ENCODE results near the gene STARD13.
"Not testable (repeated sequence)": the region's sequence is repeated elsewhere in the genome, so short reads cannot be mapped to it uniquely, and the experiment has no call there.

The STARD13 gene

GRCh38 chr13:33164331-33164730 lies 121.2 kb downstream of the STARD13 start:
- no peak overlapping the region for H3K9ac ChIP-seq (ENCODE audit: low read length)
- H3K9me3 ChIP-seq (ENCODE audit: control insufficient read depth, low read depth, low read length), result peaks cover 4% of the 10 kb centered on the region
- H3K4me3 ChIP-seq (ENCODE audit: low read length), result no peak overlapping the region
- H3K36me3 ChIP-seq (ENCODE audit: control insufficient read depth, low read depth, low read length), result no peaks in the 10 kb centered on the region
- H3K27ac ChIP-seq (ENCODE audit: low read length), result no peak overlapping the region
- H3K27me3 ChIP-seq (ENCODE audit: control insufficient read depth, insufficient read depth, low read length), result no peaks in the 10 kb centered on the region
- H3K4me1 ChIP-seq (ENCODE audit: control insufficient read depth, low read depth, low read length), result no peaks in the 10 kb centered on the region

- not testable (repeated sequence) for H3K27me3 ChIP-seq (ENCODE audit: control insufficient read depth, insufficient read depth, low read length); H3K9me3 ChIP-seq (ENCODE audit: control insufficient read depth, low read depth, low read length); H3K4me3 ChIP-seq (ENCODE audit: low read length); H3K4me1 ChIP-seq (ENCODE audit: control insufficient read depth, low read depth, low read length); H3K36me3 ChIP-seq (ENCODE audit: control insufficient read depth, low read depth, low read length); H3K27ac ChIP-seq (ENCODE audit: low read length); H3K9ac ChIP-seq (ENCODE audit: low read length)
Observed at GRCh38 chr13:33162725-33163124, 122.8 kb downstream of the STARD13 start.

- Histone ChIP-seq H3K27ac (ENCODE audit: low read length) (no peak overlapping the region), H3K27me3 (ENCODE audit: control insufficient read depth, insufficient read depth, low read length) (no peaks in the 10 kb centered on the region), H3K9ac (ENCODE audit: low read length) (no peak overlapping the region), H3K4me1 (ENCODE audit: control insufficient read depth, low read depth, low read length) (no peaks in the 10 kb centered on the region), H3K4me3 (ENCODE audit: low read length) (no peak overlapping the region), H3K36me3 (ENCODE audit: control insufficient read depth, low read depth, low read length) (no peaks in the 10 kb centered on the region), H3K9me3 (ENCODE audit: control insufficient read depth, low read depth, low read length) (peaks cover 4% of the 10 kb centered on the region)
Observed at GRCh38 chr13:33158816-33159215, 126.7 kb downstream of the STARD13 start.

GRCh38 chr13:33158271-33158670 lies 127.3 kb downstream of the STARD13 start:
- H3K27ac ChIP-seq (ENCODE audit: low read length), result no peak overlapping the region
- no peaks in the 10 kb centered on the region for H3K36me3 ChIP-seq (ENCODE audit: control insufficient read depth, low read depth, low read length)
- peaks cover 4% of the 10 kb centered on the region for H3K9me3 ChIP-seq (ENCODE audit: control insufficient read depth, low read depth, low read length)

GRCh38 chr13:33154911-33155310 lies 130.6 kb downstream of the STARD13 start:
- Histone ChIP-seq H3K4me3 (ENCODE audit: low read length) (no peak overlapping the region), H3K4me1 (ENCODE audit: control insufficient read depth, low read depth, low read length) (no peaks in the 10 kb centered on the region), H3K9ac (ENCODE audit: low read length) (no peak overlapping the region), H3K36me3 (ENCODE audit: control insufficient read depth, low read depth, low read length) (no peaks in the 10 kb centered on the region), H3K9me3 (ENCODE audit: control insufficient read depth, low read depth, low read length) (no peaks in the 10 kb centered on the region), H3K27me3 (ENCODE audit: control insufficient read depth, insufficient read depth, low read length) (no peaks in the 10 kb centered on the region), H3K27ac (ENCODE audit: low read length) (no peak overlapping the region)

More at GRCh38 chr13:33158271-33158670, 127.3 kb downstream of the STARD13 start:
- no peak overlapping the region for H3K9ac ChIP-seq (ENCODE audit: low read length)
- H3K27me3 ChIP-seq (ENCODE audit: control insufficient read depth, insufficient read depth, low read length), result no peaks in the 10 kb centered on the region
- H3K4me1 ChIP-seq (ENCODE audit: control insufficient read depth, low read depth, low read length), result no peaks in the 10 kb centered on the region
- no peak overlapping the region for H3K4me3 ChIP-seq (ENCODE audit: low read length)

- Histone ChIP-seq H3K36me3 (ENCODE audit: control insufficient read depth, low read depth, low read length) (no peaks in the 10 kb centered on the region), H3K4me3 (ENCODE audit: low read length) (no peak overlapping the region), H3K4me1 (ENCODE audit: control insufficient read depth, low read depth, low read length) (no peaks in the 10 kb centered on the region), H3K27ac (ENCODE audit: low read length) (no peak overlapping the region), H3K9ac (ENCODE audit: low read length) (no peak overlapping the region), H3K27me3 (ENCODE audit: control insufficient read depth, insufficient read depth, low read length) (no peaks in the 10 kb centered on the region), H3K9me3 (ENCODE audit: control insufficient read depth, low read depth, low read length) (no peaks in the 10 kb centered on the region)
Observed at GRCh38 chr13:33153421-33154404, 131.8 kb downstream of the STARD13 start.

- no peak overlapping the region for H3K9ac ChIP-seq (ENCODE audit: low read length)
- no peak overlapping the region for H3K4me3 ChIP-seq (ENCODE audit: low read length)
- H3K36me3 ChIP-seq (ENCODE audit: control insufficient read depth, low read depth, low read length), result no peaks in the 10 kb centered on the region
- no peaks in the 10 kb centered on the region for H3K4me1 ChIP-seq (ENCODE audit: control insufficient read depth, low read depth, low read length)
- H3K27ac ChIP-seq (ENCODE audit: low read length), result no peak overlapping the region
- no peaks in the 10 kb centered on the region for H3K9me3 ChIP-seq (ENCODE audit: control insufficient read depth, low read depth, low read length)
- no peaks in the 10 kb centered on the region for H3K27me3 ChIP-seq (ENCODE audit: control insufficient read depth, insufficient read depth, low read length)
Observed at GRCh38 chr13:33152389-33152788, 133.2 kb downstream of the STARD13 start.

- Histone ChIP-seq H3K36me3 (ENCODE audit: control insufficient read depth, low read depth, low read length) (no peaks in the 10 kb centered on the region), H3K4me3 (ENCODE audit: low read length) (no peak overlapping the region), H3K9ac (ENCODE audit: low read length) (no peak overlapping the region), H3K4me1 (ENCODE audit: control insufficient read depth, low read depth, low read length) (no peaks in the 10 kb centered on the region), H3K27me3 (ENCODE audit: control insufficient read depth, insufficient read depth, low read length) (no peaks in the 10 kb centered on the region), H3K9me3 (ENCODE audit: control insufficient read depth, low read depth, low read length) (no peaks in the 10 kb centered on the region), H3K27ac (ENCODE audit: low read length) (no peak overlapping the region)
Observed at GRCh38 chr13:33150662-33151061, 134.9 kb downstream of the STARD13 start.

GRCh38 chr13:33150126-33150525 lies 135.4 kb downstream of the STARD13 start:
- Histone ChIP-seq H3K27ac (ENCODE audit: low read length) (no peak overlapping the region), H3K36me3 (ENCODE audit: control insufficient read depth, low read depth, low read length) (no peaks in the 10 kb centered on the region), H3K27me3 (ENCODE audit: control insufficient read depth, insufficient read depth, low read length) (no peaks in the 10 kb centered on the region), H3K4me3 (ENCODE audit: low read length) (no peak overlapping the region), H3K9me3 (ENCODE audit: control insufficient read depth, low read depth, low read length) (no peaks in the 10 kb centered on the region), H3K9ac (ENCODE audit: low read length) (no peak overlapping the region), H3K4me1 (ENCODE audit: control insufficient read depth, low read depth, low read length) (no peaks in the 10 kb centered on the region)

- no peak overlapping the region for H3K27ac ChIP-seq (ENCODE audit: low read length)
- no peaks in the 10 kb centered on the region for H3K4me1 ChIP-seq (ENCODE audit: control insufficient read depth, low read depth, low read length)
- H3K36me3 ChIP-seq (ENCODE audit: control insufficient read depth, low read depth, low read length), result no peaks in the 10 kb centered on the region
- no peaks in the 10 kb centered on the region for H3K27me3 ChIP-seq (ENCODE audit: control insufficient read depth, insufficient read depth, low read length)
- no peak overlapping the region for H3K4me3 ChIP-seq (ENCODE audit: low read length)
- no peak overlapping the region for H3K9ac ChIP-seq (ENCODE audit: low read length)
- no peaks in the 10 kb centered on the region for H3K9me3 ChIP-seq (ENCODE audit: control insufficient read depth, low read depth, low read length)
Observed at GRCh38 chr13:33147832-33148231, 137.7 kb downstream of the STARD13 start.

GRCh38 chr13:33146843-33147611 lies 138.5 kb downstream of the STARD13 start:
- no peak overlapping the region for H3K4me3 ChIP-seq (ENCODE audit: low read length)
- H3K27ac ChIP-seq (ENCODE audit: low read length), result no peak overlapping the region
- H3K9ac ChIP-seq (ENCODE audit: low read length), result no peak overlapping the region
- H3K27me3 ChIP-seq (ENCODE audit: control insufficient read depth, insufficient read depth, low read length), result no peaks in the 10 kb centered on the region
- H3K4me1 ChIP-seq (ENCODE audit: control insufficient read depth, low read depth, low read length), result no peaks in the 10 kb centered on the region
- H3K36me3 ChIP-seq (ENCODE audit: control insufficient read depth, low read depth, low read length), result no peaks in the 10 kb centered on the region
- no peaks in the 10 kb centered on the region for H3K9me3 ChIP-seq (ENCODE audit: control insufficient read depth, low read depth, low read length)

Measured in iPS-18a (cell line).